Left lobe of liver (tissue), 2 donors: ENCODE data around the gene ACY1. TPM values are rescaled to one million over a fixed set of nuclear protein-coding genes. Genes with fewer than 3 reads are reported as not detected.
"Not testable (repeated sequence)": the region's sequence is repeated elsewhere in the genome, so short reads cannot be mapped to it uniquely, and the experiment has no call there.

ENCODE experiments used
- ATAC-seq: fragments of 200-7000 bp; cut with Tn5 transposase; one replicate; pipeline ENCODE4 v1.9.1; 2020; ENCODE audit warnings: mild to moderate bottlenecking, moderate library complexity
- DNase-seq: peaks from one replicate; pipeline ENCODE4 v3.0.0-alpha.2; 2020; ENCODE audit warnings: low spot score
- total RNA-seq: library from RNA; stranded (reverse); gene quantifications from one replicate; pipeline ENCODE4 v1.2.1, GENCODE V29; 2021
- donor health status: DM: no; HTN: no; CAD: no; lungs with moderate emphysema.
- donor health status: DM: no; HTN: yes; CAD: no.

ACY1 gene
- total RNA-seq, 1 donor from 2014 or later = 301 TPM

DNA sequence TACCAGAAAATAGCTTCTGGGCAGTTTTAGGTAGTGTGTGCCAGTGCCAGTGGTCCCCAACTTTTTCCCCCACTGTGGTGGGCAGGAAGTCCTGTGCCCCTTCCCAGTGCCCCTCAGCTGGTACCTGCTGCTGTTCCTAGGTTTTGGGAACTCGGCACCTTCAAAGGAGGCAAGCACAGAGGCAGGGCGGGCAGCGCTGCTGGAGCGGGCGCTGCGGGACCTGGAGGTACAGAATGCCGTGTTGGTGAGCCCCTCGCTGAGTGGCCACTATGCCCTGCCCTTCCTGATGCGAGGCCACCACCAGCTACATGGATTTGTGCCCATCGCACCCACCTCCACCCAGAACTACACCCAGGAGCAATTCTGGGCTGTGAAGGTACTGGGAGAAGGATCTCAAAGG, 3.1 kb upstream of the ACY1 start:
- DNase-seq (no peak), ATAC-seq (no peak)

DNA sequence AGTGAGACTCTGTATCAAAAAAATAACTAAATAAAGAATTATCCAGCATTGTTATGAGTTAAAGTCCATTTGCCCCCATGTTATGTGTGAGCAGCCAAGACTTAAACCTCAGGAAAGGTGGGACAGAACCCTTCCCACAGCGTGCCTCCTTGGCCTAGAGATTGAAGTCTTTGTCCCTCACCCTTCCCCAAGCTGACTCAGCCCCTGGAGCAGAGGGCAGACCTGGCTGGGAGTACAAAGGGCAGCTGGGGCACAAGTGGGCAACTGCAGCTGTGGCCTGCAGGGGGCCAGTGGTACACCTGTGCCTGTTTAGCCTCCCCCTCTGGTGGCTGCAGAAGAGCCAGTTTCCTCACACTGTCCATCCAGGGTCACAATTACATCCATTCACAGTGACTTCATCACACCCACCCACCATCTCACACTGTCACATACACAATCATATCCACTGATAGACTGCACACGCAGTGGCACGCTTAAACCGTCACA, 940 bp upstream of the ACY1 start:
- ATAC-seq = peak; percentile 72
- DNase-seq = peak; percentile 89

GRCh38 chr3:51983578-51984268, 388 bp downstream of the ACY1 start:
- DNase-seq (no peak), ATAC-seq (no peak)

DNA sequence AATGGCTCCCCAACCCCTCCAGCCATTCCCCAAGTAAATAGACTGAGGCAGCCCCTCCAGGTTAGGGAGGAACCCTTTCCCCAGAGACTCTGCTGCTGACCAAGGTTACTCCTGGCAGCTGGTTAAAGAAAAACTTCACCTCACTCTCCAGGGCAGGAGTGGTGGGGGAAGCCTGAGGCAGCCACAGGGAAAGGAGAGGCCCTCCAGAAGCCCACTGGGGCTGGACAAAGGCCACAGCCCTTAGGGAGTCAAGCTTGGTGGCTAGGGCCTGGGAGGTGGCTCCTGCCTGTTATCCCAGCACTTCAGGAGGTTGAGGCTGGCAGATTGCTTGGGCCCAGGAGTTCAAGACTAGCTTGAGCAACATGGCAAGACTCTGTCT, 923 bp downstream of the ACY1 start:
- no peak for DNase-seq

GRCh38 chr3:51985063-51985462, 1.7 kb downstream of the ACY1 start:
- DNase-seq (no peak), ATAC-seq (no peak)

More for the DNA sequence above, 923 bp downstream of the ACY1 start:
- no peak for ATAC-seq

- no peak for ATAC-seq
- DNase-seq = no peak
Observed at GRCh38 chr3:51986010-51986947, 2.9 kb downstream of the ACY1 start.

DNA sequence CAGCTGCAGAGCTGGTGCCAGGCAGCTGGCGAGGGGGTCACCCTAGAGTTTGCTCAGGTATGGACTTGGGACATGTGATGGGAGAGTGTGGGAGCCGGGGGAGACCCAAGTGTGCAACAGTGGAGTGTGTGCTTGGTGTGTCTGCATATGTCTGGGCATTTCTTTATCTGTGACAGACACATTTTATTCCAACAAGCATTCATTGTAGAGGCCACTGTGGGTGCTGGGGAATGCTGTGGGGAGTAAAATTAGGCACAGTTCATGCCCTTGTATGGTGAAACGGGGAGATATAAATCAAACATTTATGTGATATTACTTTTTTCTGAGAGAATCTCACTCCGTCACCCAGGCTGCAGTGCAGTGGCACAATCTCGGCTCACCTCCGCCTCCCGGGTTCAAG, 4.2 kb downstream of the ACY1 start:
- no peak for ATAC-seq

GRCh38 chr3:51988286-51989146, 5.2 kb downstream of the ACY1 start:
- ATAC-seq = no peak
- no peak for DNase-seq

More for the DNA sequence above, 4.2 kb downstream of the ACY1 start:
- DNase-seq = no peak

DNA sequence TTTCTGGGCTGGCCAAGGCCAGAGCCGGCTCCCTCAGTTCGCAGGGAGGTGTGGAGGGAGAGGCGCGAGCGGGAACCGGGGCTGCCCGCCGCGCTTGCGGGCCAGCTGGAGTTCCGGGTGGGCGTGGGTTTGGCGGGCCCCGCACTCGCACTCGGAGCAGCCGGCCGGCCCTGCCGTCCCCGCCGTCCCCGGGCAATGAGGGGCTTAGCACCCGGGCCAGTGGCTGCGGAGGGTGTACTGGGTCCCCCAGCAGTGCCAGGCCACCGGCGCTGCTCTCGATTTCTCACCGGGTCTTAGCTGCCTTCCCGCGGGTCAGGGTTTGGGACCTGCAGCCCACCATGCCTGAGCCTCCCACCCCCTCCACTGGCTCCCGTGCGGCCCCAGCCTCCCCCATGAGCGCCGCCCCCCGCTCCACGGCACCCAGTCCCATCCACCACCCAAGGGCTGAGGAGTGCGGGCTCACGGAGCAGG, 7.2 kb downstream of the ACY1 start:
- ATAC-seq, DNase-seq: not testable (repeated sequence)

DNA sequence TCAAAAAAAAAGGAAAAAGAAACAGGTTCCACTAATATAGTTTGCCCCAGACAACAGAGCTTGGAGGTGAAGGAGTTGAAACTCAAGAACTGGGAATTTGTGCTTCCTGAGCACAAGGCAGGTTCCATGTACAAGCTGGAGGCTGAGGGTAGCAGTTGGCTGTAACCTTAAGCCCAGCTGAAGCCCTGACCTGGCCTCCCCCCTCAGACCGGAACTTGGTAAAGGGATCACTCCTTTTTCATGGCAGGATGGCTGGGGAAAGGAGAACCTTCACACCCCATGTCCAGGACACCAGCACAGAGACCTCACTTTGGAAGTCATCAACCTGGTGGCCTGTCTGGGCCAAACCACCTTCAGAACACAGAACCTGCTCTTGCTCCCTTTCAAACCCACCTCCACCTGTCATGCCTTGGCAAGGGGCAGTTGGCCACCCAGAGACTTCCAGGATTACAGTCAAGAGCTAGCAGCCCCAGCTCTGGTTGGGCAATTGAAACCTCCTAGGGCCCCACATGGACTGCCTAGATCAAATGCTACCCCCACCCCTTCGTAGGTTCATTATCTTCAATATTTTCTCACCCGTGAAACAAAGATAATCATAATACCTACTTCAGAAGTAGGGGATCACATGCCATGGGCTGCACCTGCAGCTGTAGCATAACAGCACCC, 8.8 kb downstream of the ACY1 start:
- ATAC-seq (no peak), DNase-seq (no peak)

DNA sequence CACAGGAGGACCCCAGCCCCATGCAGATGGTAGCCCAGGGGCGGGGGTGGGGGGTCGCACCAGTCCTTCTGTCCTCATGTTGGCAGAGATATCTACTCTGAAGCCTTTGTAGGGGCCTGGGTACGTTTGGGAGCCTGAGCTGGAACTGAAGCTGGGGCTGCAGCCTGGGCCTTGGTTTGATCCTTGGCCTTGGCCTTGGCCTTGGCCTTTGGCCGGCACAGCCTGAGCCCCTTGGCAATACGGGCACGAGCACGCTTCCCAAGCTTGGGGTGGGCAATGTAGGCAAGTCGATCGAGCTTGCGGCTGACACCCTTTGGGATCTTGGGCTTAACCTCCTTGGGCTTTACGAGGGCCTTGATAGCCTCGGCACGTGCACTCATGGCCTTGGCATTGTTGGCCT, 10.3 kb downstream of the ACY1 start:
- DNase-seq, ATAC-seq: not testable (repeated sequence)

DNA sequence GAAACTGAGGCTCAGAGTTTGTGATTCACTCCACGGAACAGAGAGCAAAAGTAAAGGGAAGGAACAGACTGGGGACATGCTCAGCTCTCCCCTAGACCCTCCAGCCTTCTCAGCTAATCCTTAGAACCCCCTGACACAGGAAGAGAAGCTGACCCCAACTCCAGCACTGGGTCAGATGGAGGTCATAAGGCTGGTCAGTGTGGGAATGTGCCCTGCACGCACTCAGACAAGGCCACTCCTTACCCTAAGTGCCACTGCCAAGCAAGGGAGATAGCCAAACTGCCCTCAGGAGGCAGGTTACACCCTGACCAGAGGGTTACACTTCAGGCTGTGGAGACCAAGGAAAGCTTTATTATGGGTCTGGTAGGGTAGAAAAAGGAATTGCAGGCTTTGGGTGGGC, 11.2 kb downstream of the ACY1 start:
- ATAC-seq (no peak), DNase-seq (no peak)

- peak; percentile 92 for DNase-seq
Observed at GRCh38 chr3:51995346-51996163, 12.2 kb downstream of the ACY1 start, which contains the start of gene RPL29. TSS of gene RPL29 (minus strand) at chr3:51995895. CDS start at chr3:51995461, 434 bp downstream.

GRCh38 chr3:51997172-51997571, 13.8 kb downstream of the ACY1 start:
- no peak for DNase-seq
- no peak for ATAC-seq

More at GRCh38 chr3:51995346-51996163, 12.2 kb downstream of the ACY1 start, which contains the start of gene RPL29:
- ATAC-seq = peak; percentile 97

GRCh38 chr3:51997935-51998596, 14.7 kb downstream of the ACY1 start:
- DNase-seq = no peak
- no peak for ATAC-seq

DNA sequence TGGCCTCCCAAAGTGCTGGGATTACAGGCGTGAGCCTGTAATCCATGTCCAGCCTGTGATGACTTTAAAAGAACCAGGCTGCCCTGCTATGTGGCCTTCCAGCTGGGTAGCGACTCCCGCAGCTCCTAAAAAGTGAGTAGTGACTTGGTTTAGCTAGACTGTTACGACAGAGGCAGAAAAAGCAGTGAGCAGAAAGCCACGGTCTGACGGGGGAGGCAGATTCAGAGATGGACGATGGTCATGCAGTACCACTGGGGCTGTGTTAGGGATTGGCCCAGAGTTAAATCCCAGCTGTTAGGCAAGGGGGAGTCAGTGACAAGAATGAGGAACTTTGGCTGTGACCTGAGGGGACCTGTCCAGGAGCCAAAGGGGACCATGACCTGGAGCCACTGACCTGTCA, 15.4 kb downstream of the ACY1 start:
- DNase-seq (no peak), ATAC-seq (no peak)

DNA sequence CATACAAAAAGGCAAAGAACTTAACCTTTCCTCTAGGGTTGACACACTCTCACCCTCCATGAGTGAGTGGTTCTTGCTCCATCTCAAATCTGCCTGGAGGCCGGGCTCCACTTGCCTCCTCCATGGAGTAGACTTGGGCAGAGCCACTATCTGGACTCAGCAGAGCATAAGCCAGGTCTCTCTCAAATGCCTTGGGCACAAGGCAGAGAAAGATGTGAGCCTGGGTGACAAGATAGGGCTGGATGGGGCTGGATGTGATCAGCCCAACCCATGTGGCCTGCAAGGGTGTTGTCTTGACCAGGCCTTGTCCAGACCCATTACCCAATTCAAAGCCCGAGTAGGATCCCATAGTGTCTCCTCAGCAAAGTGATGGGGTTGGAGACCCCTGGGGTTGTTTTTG, 16.5 kb downstream of the ACY1 start:
- ATAC-seq = no peak
- DNase-seq = no peak

DNA sequence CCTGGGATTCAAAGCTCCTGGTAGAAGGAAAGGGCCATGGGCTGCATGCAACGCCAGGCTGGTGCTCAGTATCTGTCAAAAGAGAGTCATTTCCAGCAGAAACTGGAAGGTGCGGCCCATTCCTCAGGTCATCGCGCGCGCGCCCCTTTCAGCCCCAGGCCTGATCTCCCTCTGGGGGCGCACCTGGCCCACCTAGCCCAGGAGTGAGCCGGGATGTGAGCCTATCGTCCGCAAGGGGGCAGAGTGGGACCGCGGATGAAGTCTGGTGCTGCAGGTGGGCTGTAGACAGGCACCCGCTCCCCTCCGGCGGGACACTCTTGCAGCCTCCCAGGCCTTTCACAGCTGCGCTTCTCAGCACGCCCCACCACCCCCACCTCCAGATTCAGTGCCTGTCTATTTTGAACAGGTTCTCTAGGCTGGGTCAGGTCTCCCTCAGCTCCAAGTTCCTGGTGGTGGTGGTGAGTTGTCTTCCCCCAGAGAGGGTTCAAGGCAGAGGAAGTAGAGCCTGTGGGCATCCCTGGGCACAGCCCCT, 18.2 kb downstream of the ACY1 start:
- DNase-seq (peak; percentile 70), ATAC-seq (peak; percentile 78)
